A549 treated with DMSO at 1 μM for 4 hours (cell line): ENCODE results near the gene VSIG4. TPM values are rescaled to one million over a fixed set of nuclear protein-coding genes. Genes with fewer than 3 reads are reported as not detected.

Experiments used
- total RNA-seq: library from RNA; stranded (reverse); fragments of 200-300 nt; extraction: Qiagen RNA extraction; gene quantifications from 5 replicates; pipeline ENCODE4 v1.2.3, GENCODE V29; 2022; ENCODE audit warnings: low read depth

VSIG4 gene, protein sequence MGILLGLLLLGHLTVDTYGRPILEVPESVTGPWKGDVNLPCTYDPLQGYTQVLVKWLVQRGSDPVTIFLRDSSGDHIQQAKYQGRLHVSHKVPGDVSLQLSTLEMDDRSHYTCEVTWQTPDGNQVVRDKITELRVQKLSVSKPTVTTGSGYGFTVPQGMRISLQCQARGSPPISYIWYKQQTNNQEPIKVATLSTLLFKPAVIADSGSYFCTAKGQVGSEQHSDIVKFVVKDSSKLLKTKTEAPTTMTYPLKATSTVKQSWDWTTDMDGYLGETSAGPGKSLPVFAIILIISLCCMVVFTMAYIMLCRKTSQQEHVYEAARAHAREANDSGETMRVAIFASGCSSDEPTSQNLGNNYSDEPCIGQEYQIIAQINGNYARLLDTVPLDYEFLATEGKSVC
- total RNA-seq, result not detected in 5 replicates

DNA sequence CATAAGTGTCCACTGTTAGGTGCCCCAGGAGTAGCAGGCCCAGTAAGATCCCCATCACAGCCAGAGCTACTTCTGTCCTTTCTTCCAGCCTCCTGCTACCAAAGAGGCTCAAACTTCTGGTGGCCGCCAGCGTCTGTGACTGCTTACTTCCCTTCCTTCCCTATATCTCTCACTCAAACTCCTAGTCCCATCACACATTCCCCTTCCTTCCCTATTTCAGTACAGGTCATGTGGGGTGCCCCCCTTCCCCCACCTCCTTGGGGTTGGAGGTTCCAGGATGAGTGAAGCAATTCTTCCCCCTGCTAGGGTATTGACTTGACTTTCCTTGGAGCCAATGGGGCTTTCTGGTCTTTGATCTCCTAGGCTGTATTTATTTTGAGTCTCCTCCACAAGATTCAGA lies at the start of gene VSIG4:
VSIG4 (minus strand) TSS at position 137 of the 400 bp plus-strand sequence; CDS start at position 55, 82 bp downstream.

Other genes starting within 250 kb of the VSIG4 start
- gene HEPH, start 124.2 kb upstream of the VSIG4 start, total RNA-seq, result not detected in 5 replicates